Hepatocyte (in vitro differentiated cells): ENCODE data around the gene MPP4. TPM values are rescaled to one million over a fixed set of nuclear protein-coding genes. Genes with fewer than 3 reads are reported as not detected.

Experiments used
- DNase-seq: peaks from one replicate; pipeline ENCODE4 v3.0.0-alpha.2; 2016; ENCODE audit warnings: low spot score
- H2AFZ ChIP-seq: fragments of 200-600 bp; sonication (generic); 2 replicates; pipeline ENCODE4 v1.6.0; 2016; ENCODE audit warnings: antibody characterized with exemption, mild to moderate bottlenecking
- H3K27ac ChIP-seq: fragments of 200-600 bp; sonication (generic); 2 replicates; pipeline ENCODE4 v1.5.1; 2016; ENCODE audit warnings: mild to moderate bottlenecking
- H3K27me3 ChIP-seq: fragments of 200-600 bp; sonication (generic); 2 replicates; pipeline ENCODE4 v1.6.1; 2016
- H3K36me3 ChIP-seq: fragments of 200-600 bp; sonication (generic); replicated peaks from 2 replicates; pipeline ENCODE4 v1.5.1; 2016; ENCODE audit warnings: low read depth; ENCODE audit not compliant: insufficient read depth
- H3K4me1 ChIP-seq: fragments of 200-600 bp; sonication (generic); 2 replicates; pipeline ENCODE4 v1.5.1; 2016; ENCODE audit warnings: mild to moderate bottlenecking, moderate library complexity; ENCODE audit not compliant: insufficient read depth
- H3K4me2 ChIP-seq: fragments of 200-600 bp; sonication (generic); 2 replicates; pipeline ENCODE4 v1.6.0; 2016
- H3K4me3 ChIP-seq: fragments of 200-600 bp; sonication (generic); 2 replicates; pipeline ENCODE4 v1.5.1; 2016; ENCODE audit warnings: mild to moderate bottlenecking
- H3K79me2 ChIP-seq: fragments of 200-600 bp; sonication (generic); 2 replicates; pipeline ENCODE4 v1.6.0; 2017; ENCODE audit warnings: mild to moderate bottlenecking
- H3K9me2 ChIP-seq: fragments of 200-600 bp; sonication (generic); replicated peaks from 2 replicates; pipeline ENCODE4 v1.6.0; 2017; ENCODE audit warnings: mild to moderate bottlenecking; ENCODE audit not compliant: insufficient read depth
- H3K9me3 ChIP-seq: fragments of 200-600 bp; sonication (generic); 2 replicates; pipeline ENCODE4 v1.5.1; 2016; ENCODE audit warnings: low read depth, mild to moderate bottlenecking
- H4K20me1 ChIP-seq: fragments of 200-600 bp; sonication (generic); 2 replicates; pipeline ENCODE4 v1.6.0; 2016; ENCODE audit warnings: mild to moderate bottlenecking; ENCODE audit not compliant: insufficient read depth, poor library complexity, severe bottlenecking
- CTCF ChIP-seq: fragments of 200-600 bp; sonication (generic); IDR thresholded peaks from 2 replicates; pipeline ENCODE4 v1.5.1; 2016; ENCODE audit warnings: antibody characterized with exemption, mild to moderate bottlenecking; ENCODE audit not compliant: poor library complexity
- EZH2 ChIP-seq: fragments of 200-600 bp; sonication (generic); IDR thresholded peaks from 2 replicates; pipeline ENCODE4 v1.6.1; 2016; ENCODE audit warnings: antibody characterized with exemption, mild to moderate bottlenecking, borderline replicate concordance
- EZH2phosphoT487 ChIP-seq: fragments of 200-600 bp; sonication (generic); IDR thresholded peaks from one replicate; pipeline ENCODE4 v1.6.1; 2018; ENCODE audit warnings: antibody characterized with exemption, mild to moderate bottlenecking, low read depth, moderate library complexity; ENCODE audit not compliant: unreplicated experiment, severe bottlenecking
- WGBS: methylation state at CpG from one replicate; pipeline ENCODE4 v1.1.6; 2016; ENCODE audit warnings: low lambda C conversion rate; ENCODE audit errors: missing lambda C conversion rate; 5-methylcytosine and 5-hydroxymethylcytosine counted together
- polyA plus RNA-seq: library from polyadenylated mRNA; unstranded; fragments of >200 nt; fragmentation: Nextera tagmentation; extraction: Ambion mirVana; gene quantifications from 2 replicates; pipeline ENCODE4 v1.2.1, GENCODE V29; 2016
- total RNA-seq: library from RNA; depleted of rRNA; stranded (reverse); fragments of >200 nt; gene quantifications from 2 replicates; pipeline ENCODE4 v1.2.3, GENCODE V29; 2014

MPP4 gene
- total and polyA plus RNA-seq, 2 experiments from 2014 or later = 0.19 to 0.77 TPM

GRCh38 chr2:201621293-201621999, 77.0 kb downstream of the MPP4 start:
- no peak for DNase-seq
- Histone ChIP-seq H3K27me3 (no peaks in the 10 kb centered on the region), H2AFZ (no peak overlapping the region), H4K20me1 (no peaks in the 10 kb centered on the region), H3K4me2 (no peak overlapping the region), H3K27ac (no peak overlapping the region), H3K4me3 (no peak overlapping the region), H3K36me3 (no peaks in the 10 kb centered on the region), H3K79me2 (no peaks in the 10 kb centered on the region), H3K4me1 (no peaks in the 10 kb centered on the region), H3K9me2 (no peaks in the 10 kb centered on the region), H3K9me3 (no peaks in the 10 kb centered on the region)
- TF ChIP-seq EZH2phosphoT487 (no peak), EZH2 (no peak), CTCF (no peak)
- 85% methylated on average over 4 of the region's 4 CpGs for WGBS

GRCh38 chr2:201618744-201619662, 79.4 kb downstream of the MPP4 start:
- H3K4me1 ChIP-seq = no peaks in the 10 kb centered on the region
- H2AFZ ChIP-seq = no peak overlapping the region
- H4K20me1 ChIP-seq = no peaks in the 10 kb centered on the region
- no peak overlapping the region for H3K27ac ChIP-seq
- no peaks in the 10 kb centered on the region for H3K27me3 ChIP-seq
- H3K79me2 ChIP-seq = no peaks in the 10 kb centered on the region
- no peaks in the 10 kb centered on the region for H3K9me3 ChIP-seq
- 94% methylated on average over 39 of the region's 39 CpGs for WGBS
- no peak for TF ChIP-seq CTCF
- TF ChIP-seq EZH2 = no peak
- TF ChIP-seq EZH2phosphoT487 = no peak
- H3K9me2 ChIP-seq = no peaks in the 10 kb centered on the region
- no peaks in the 10 kb centered on the region for H3K36me3 ChIP-seq
- no peak overlapping the region for H3K4me3 ChIP-seq
- no peak overlapping the region for H3K4me2 ChIP-seq
- DNase-seq = no peak

- H3K36me3 ChIP-seq = no peaks in the 10 kb centered on the region
- H2AFZ ChIP-seq = no peak overlapping the region
- H3K27me3 ChIP-seq = peaks cover 5% of the 10 kb centered on the region
- H3K4me3 ChIP-seq = no peak overlapping the region
- no peaks in the 10 kb centered on the region for H3K9me3 ChIP-seq
- H3K27ac ChIP-seq = no peak overlapping the region
- no peaks in the 10 kb centered on the region for H4K20me1 ChIP-seq
- no peaks in the 10 kb centered on the region for H3K79me2 ChIP-seq
- no peaks in the 10 kb centered on the region for H3K9me2 ChIP-seq
- TF ChIP-seq EZH2phosphoT487 = no peak
- no peak for TF ChIP-seq CTCF
- TF ChIP-seq EZH2 = no peak
- WGBS = 74% methylated on average over 1 of the region's 1 CpG
- H3K4me1 ChIP-seq = no peaks in the 10 kb centered on the region
- no peak overlapping the region for H3K4me2 ChIP-seq
- no peak for DNase-seq
Measured at GRCh38 chr2:201608021-201608420, 90.4 kb downstream of the MPP4 start.
